Hepatocyte (in vitro differentiated cells): ENCODE results near the gene INVS. TPM values are rescaled to one million over a fixed set of nuclear protein-coding genes. Genes with fewer than 3 reads are reported as not detected.
"Not testable (repeated sequence)": the region's sequence is repeated elsewhere in the genome, so short reads cannot be mapped to it uniquely, and the experiment has no call there.

Experiments
- DNase-seq: peaks from one replicate; pipeline ENCODE4 v3.0.0-alpha.2; 2016; ENCODE audit warnings: low spot score
- H2AFZ ChIP-seq: fragments of 200-600 bp; sonication (generic); 2 replicates; pipeline ENCODE4 v1.6.0; 2016; ENCODE audit warnings: antibody characterized with exemption, mild to moderate bottlenecking
- H3K27ac ChIP-seq: fragments of 200-600 bp; sonication (generic); 2 replicates; pipeline ENCODE4 v1.5.1; 2016; ENCODE audit warnings: mild to moderate bottlenecking
- H3K27me3 ChIP-seq: fragments of 200-600 bp; sonication (generic); 2 replicates; pipeline ENCODE4 v1.6.1; 2016
- H3K36me3 ChIP-seq: fragments of 200-600 bp; sonication (generic); replicated peaks from 2 replicates; pipeline ENCODE4 v1.5.1; 2016; ENCODE audit warnings: low read depth; ENCODE audit not compliant: insufficient read depth
- H3K4me1 ChIP-seq: fragments of 200-600 bp; sonication (generic); 2 replicates; pipeline ENCODE4 v1.5.1; 2016; ENCODE audit warnings: mild to moderate bottlenecking, moderate library complexity; ENCODE audit not compliant: insufficient read depth
- H3K4me2 ChIP-seq: fragments of 200-600 bp; sonication (generic); 2 replicates; pipeline ENCODE4 v1.6.0; 2016
- H3K4me3 ChIP-seq: fragments of 200-600 bp; sonication (generic); 2 replicates; pipeline ENCODE4 v1.5.1; 2016; ENCODE audit warnings: mild to moderate bottlenecking
- H3K79me2 ChIP-seq: fragments of 200-600 bp; sonication (generic); 2 replicates; pipeline ENCODE4 v1.6.0; 2017; ENCODE audit warnings: mild to moderate bottlenecking
- H3K9me2 ChIP-seq: fragments of 200-600 bp; sonication (generic); replicated peaks from 2 replicates; pipeline ENCODE4 v1.6.0; 2017; ENCODE audit warnings: mild to moderate bottlenecking; ENCODE audit not compliant: insufficient read depth
- H3K9me3 ChIP-seq: fragments of 200-600 bp; sonication (generic); 2 replicates; pipeline ENCODE4 v1.5.1; 2016; ENCODE audit warnings: low read depth, mild to moderate bottlenecking
- H4K20me1 ChIP-seq: fragments of 200-600 bp; sonication (generic); 2 replicates; pipeline ENCODE4 v1.6.0; 2016; ENCODE audit warnings: mild to moderate bottlenecking; ENCODE audit not compliant: insufficient read depth, poor library complexity, severe bottlenecking
- CTCF ChIP-seq: fragments of 200-600 bp; sonication (generic); IDR thresholded peaks from 2 replicates; pipeline ENCODE4 v1.5.1; 2016; ENCODE audit warnings: antibody characterized with exemption, mild to moderate bottlenecking; ENCODE audit not compliant: poor library complexity
- EZH2 ChIP-seq: fragments of 200-600 bp; sonication (generic); IDR thresholded peaks from 2 replicates; pipeline ENCODE4 v1.6.1; 2016; ENCODE audit warnings: antibody characterized with exemption, mild to moderate bottlenecking, borderline replicate concordance
- EZH2phosphoT487 ChIP-seq: fragments of 200-600 bp; sonication (generic); IDR thresholded peaks from one replicate; pipeline ENCODE4 v1.6.1; 2018; ENCODE audit warnings: antibody characterized with exemption, mild to moderate bottlenecking, low read depth, moderate library complexity; ENCODE audit not compliant: unreplicated experiment, severe bottlenecking
- WGBS: methylation state at CpG from one replicate; pipeline ENCODE4 v1.1.6; 2016; ENCODE audit warnings: low lambda C conversion rate; ENCODE audit errors: missing lambda C conversion rate; 5-methylcytosine and 5-hydroxymethylcytosine counted together
- polyA plus RNA-seq: library from polyadenylated mRNA; unstranded; fragments of >200 nt; fragmentation: Nextera tagmentation; extraction: Ambion mirVana; gene quantifications from 2 replicates; pipeline ENCODE4 v1.2.1, GENCODE V29; 2016
- total RNA-seq: library from RNA; depleted of rRNA; stranded (reverse); fragments of >200 nt; gene quantifications from 2 replicates; pipeline ENCODE4 v1.2.3, GENCODE V29; 2014

The INVS gene
- total and polyA plus RNA-seq, 2 experiments from 2014 or later, result 10.1 to 26.5 TPM

GRCh38 chr9:100056561-100056960, 42.5 kb upstream of the INVS start:
- Histone ChIP-seq H3K9me2 (no peaks in the 10 kb centered on the region), H2AFZ (no peak overlapping the region), H3K36me3 (no peaks in the 10 kb centered on the region), H3K79me2 (peaks cover 8% of the 10 kb centered on the region), H3K4me2 (no peak overlapping the region), H3K27me3 (no peaks in the 10 kb centered on the region), H3K27ac (no peak overlapping the region), H3K9me3 (no peaks in the 10 kb centered on the region), H3K4me3 (no peak overlapping the region), H4K20me1 (no peaks in the 10 kb centered on the region), H3K4me1 (no peaks in the 10 kb centered on the region)
- WGBS, result 39% methylated on average over 2 of the region's 2 CpGs
- TF ChIP-seq CTCF, result no peak
- DNase-seq, result no peak

- no peak overlapping the region for H3K4me3 ChIP-seq
- no peak overlapping the region for H3K27ac ChIP-seq
- no peaks in the 10 kb centered on the region for H3K9me3 ChIP-seq
- peaks cover 18% of the 10 kb centered on the region for H3K79me2 ChIP-seq
- DNase-seq, result no peak
- H2AFZ ChIP-seq, result no peak overlapping the region
- H3K4me1 ChIP-seq, result no peaks in the 10 kb centered on the region
- no peaks in the 10 kb centered on the region for H3K36me3 ChIP-seq
- no peaks in the 10 kb centered on the region for H3K27me3 ChIP-seq
- TF ChIP-seq EZH2phosphoT487 (no peak), EZH2 (no peak), CTCF (no peak)
- no peaks in the 10 kb centered on the region for H4K20me1 ChIP-seq
- H3K9me2 ChIP-seq, result no peaks in the 10 kb centered on the region
- H3K4me2 ChIP-seq, result no peak overlapping the region
Observed at GRCh38 chr9:100057624-100058023, 41.4 kb upstream of the INVS start.

GRCh38 chr9:100058699-100059579, 40.1 kb upstream of the INVS start:
- Histone ChIP-seq H3K27me3 (no peaks in the 10 kb centered on the region), H3K9me3 (no peaks in the 10 kb centered on the region), H3K4me2 (no peak overlapping the region), H3K27ac (no peak overlapping the region), H3K4me3 (no peak overlapping the region), H3K36me3 (no peaks in the 10 kb centered on the region), H3K9me2 (no peaks in the 10 kb centered on the region), H2AFZ (no peak overlapping the region), H3K4me1 (no peaks in the 10 kb centered on the region), H4K20me1 (peaks cover 3% of the 10 kb centered on the region), H3K79me2 (peaks cover 22% of the 10 kb centered on the region)
- no peak for TF ChIP-seq CTCF
- TF ChIP-seq EZH2, result no peak
- no peak for TF ChIP-seq EZH2phosphoT487
- WGBS, result 96% methylated on average over 4 of the region's 4 CpGs
- DNase-seq, result no peak

- not testable (repeated sequence) for H3K4me3 ChIP-seq, H3K36me3 ChIP-seq, H4K20me1 ChIP-seq, H2AFZ ChIP-seq, H3K9me3 ChIP-seq, H3K27ac ChIP-seq, H3K9me2 ChIP-seq, DNase-seq, H3K4me2 ChIP-seq, H3K27me3 ChIP-seq, H3K4me1 ChIP-seq
- H3K79me2 ChIP-seq, result peaks cover 42% of the 10 kb centered on the region
- WGBS, result 42% methylated on average over 1 of the region's 1 CpG
Observed at GRCh38 chr9:100062683-100063082, 36.4 kb upstream of the INVS start.
